HG02798 (cell line): ENCODE data around the gene SET.

Experiments used
- ATAC-seq: cut with Tn5 transposase; IDR thresholded peaks from one replicate; pipeline ENCODE4 v1.9.1; 2021; ENCODE audit warnings: mild to moderate bottlenecking; ENCODE audit not compliant: unreplicated experiment, poor library complexity

The SET gene

GRCh38 chr9:128706671-128707381 is 17.8 kb downstream of the SET start:
- ATAC-seq, result no peak

GRCh38 chr9:128707446-128707845 is 18.4 kb downstream of the SET start:
- ATAC-seq, result no peak

- ATAC-seq, result no peak
Measured at GRCh38 chr9:128712451-128713410, 23.7 kb downstream of the SET start.

GRCh38 chr9:128713411-128713780 is 24.4 kb downstream of the SET start:
- no peak for ATAC-seq

- ATAC-seq, result no peak
Measured at GRCh38 chr9:128713941-128714573, 25.0 kb downstream of the SET start.

- no peak for ATAC-seq
Measured at GRCh38 chr9:128714586-128715435, 25.8 kb downstream of the SET start.

GRCh38 chr9:128715436-128715750 is 26.4 kb downstream of the SET start:
- no peak for ATAC-seq

GRCh38 chr9:128716581-128717254 is 27.7 kb downstream of the SET start:
- no peak for ATAC-seq

- ATAC-seq, result no peak
Measured at GRCh38 chr9:128718047-128718446, 29.0 kb downstream of the SET start.

- no peak for ATAC-seq
Measured at GRCh38 chr9:128718475-128718874, 29.5 kb downstream of the SET start.

GRCh38 chr9:128719919-128720605 is 31.0 kb downstream of the SET start:
- no peak for ATAC-seq

- no peak for ATAC-seq
Measured at GRCh38 chr9:128720841-128721486, 31.9 kb downstream of the SET start.

GRCh38 chr9:128721487-128722010 is 32.5 kb downstream of the SET start:
- no peak for ATAC-seq

- ATAC-seq, result no peak
Measured at GRCh38 chr9:128722380-128723351, 33.6 kb downstream of the SET start.

GRCh38 chr9:128723352-128723865 is 34.4 kb downstream of the SET start:
- ATAC-seq, result no peak

GRCh38 chr9:128723866-128724743 is 35.1 kb downstream of the SET start, which contains the start of gene ZDHHC12:
TSS of gene ZDHHC12 (minus strand) at chr9:128724127. CDS start at chr9:128724093, 34 bp downstream.
- ATAC-seq, result peak; percentile 96
